ENCODE results near the gene TNS1. TPM values are rescaled to one million over a fixed set of nuclear protein-coding genes. Genes with fewer than 3 reads are reported as not detected.

The TNS1 gene
- total RNA-seq, 1 donor from 2014 or later: 828 TPM

GRCh38 chr2:217908544-217908943, 94.3 kb downstream of the TNS1 start:
- no peak for DNase-seq
- peak overlapping the region; percentile 95 for H3K27ac ChIP-seq (replicated peaks)
- no peaks in the 10 kb centered on the region for H3K9me3 ChIP-seq (replicated peaks)
- peak overlapping the region; percentile 13 for H3K4me3 ChIP-seq
- TF ChIP-seq CTCF (IDR thresholded peaks at IDR 0.05; ENCODE audit: borderline replicate concordance): peak; percentile 23
- H3K27me3 ChIP-seq (ENCODE audit: low read depth): no peaks in the 10 kb centered on the region
- peaks cover 100% of the 10 kb centered on the region for H3K4me1 ChIP-seq
- intact Hi-C loops (cut with micrococcal nuclease): no loop called here
- peaks cover 14% of the 10 kb centered on the region for H3K36me3 ChIP-seq

GRCh38 chr2:217907266-217907665, 95.5 kb downstream of the TNS1 start:
- DNase-seq: no peak
- intact Hi-C loops (cut with micrococcal nuclease): no loop called here
- H3K36me3 ChIP-seq: peaks cover 14% of the 10 kb centered on the region

GRCh38 chr2:217906798-217907197, 96.0 kb downstream of the TNS1 start:
- H3K9me3 ChIP-seq (replicated peaks): no peaks in the 10 kb centered on the region
- peak overlapping the region; percentile 95 for H3K27ac ChIP-seq (replicated peaks)
- intact Hi-C loops (cut with micrococcal nuclease): no loop called here
- peaks cover 100% of the 10 kb centered on the region for H3K4me1 ChIP-seq
- H3K36me3 ChIP-seq: peaks cover 14% of the 10 kb centered on the region
- no peaks in the 10 kb centered on the region for H3K27me3 ChIP-seq (ENCODE audit: low read depth)
- no peak overlapping the region for H3K4me3 ChIP-seq
- DNase-seq: no peak
- TF ChIP-seq CTCF (IDR thresholded peaks at IDR 0.05; ENCODE audit: borderline replicate concordance): no peak

More at GRCh38 chr2:217907266-217907665, 95.5 kb downstream of the TNS1 start:
- Histone ChIP-seq H3K27ac (replicated peaks) (peak overlapping the region; percentile 95), H3K9me3 (replicated peaks) (no peaks in the 10 kb centered on the region), H3K27me3 (ENCODE audit: low read depth) (no peaks in the 10 kb centered on the region), H3K4me3 (no peak overlapping the region), H3K4me1 (peaks cover 100% of the 10 kb centered on the region)
- TF ChIP-seq CTCF (IDR thresholded peaks at IDR 0.05; ENCODE audit: borderline replicate concordance): no peak

- intact Hi-C loops (cut with micrococcal nuclease): no loop called here
- TF ChIP-seq CTCF (IDR thresholded peaks at IDR 0.05; ENCODE audit: borderline replicate concordance): no peak
- H3K27ac ChIP-seq (replicated peaks): peak overlapping the region; percentile 95
Measured at GRCh38 chr2:217905896-217906295, 96.9 kb downstream of the TNS1 start.

GRCh38 chr2:217905395-217905794, 97.4 kb downstream of the TNS1 start:
- Histone ChIP-seq H3K9me3 (replicated peaks) (no peaks in the 10 kb centered on the region), H3K4me3 (peak overlapping the region; percentile 54), H3K27me3 (ENCODE audit: low read depth) (no peaks in the 10 kb centered on the region), H3K4me1 (peaks cover 100% of the 10 kb centered on the region), H3K36me3 (peaks cover 27% of the 10 kb centered on the region), H3K27ac (replicated peaks) (peak overlapping the region; percentile 95)
- peak; percentile 79 for DNase-seq
- TF ChIP-seq CTCF (IDR thresholded peaks at IDR 0.05; ENCODE audit: borderline replicate concordance): no peak
- intact Hi-C loops (cut with micrococcal nuclease): no loop called here

More at GRCh38 chr2:217905896-217906295, 96.9 kb downstream of the TNS1 start:
- Histone ChIP-seq H3K4me3 (peak overlapping the region; percentile 54), H3K9me3 (replicated peaks) (no peaks in the 10 kb centered on the region), H3K27me3 (ENCODE audit: low read depth) (no peaks in the 10 kb centered on the region), H3K36me3 (peaks cover 22% of the 10 kb centered on the region), H3K4me1 (peaks cover 100% of the 10 kb centered on the region)
- no peak for DNase-seq
